Testis (tissue), 3 donors: ENCODE results near the gene HGS. TPM values are rescaled to one million over a fixed set of nuclear protein-coding genes. Genes with fewer than 3 reads are reported as not detected.
"Not testable (repeated sequence)": the region's sequence is repeated elsewhere in the genome, so short reads cannot be mapped to it uniquely, and the experiment has no call there.

Source experiments
- DNase-seq: peaks from one replicate; pipeline ENCODE4 v3.0.0-alpha.2; 2019
- H3K27ac ChIP-seq, 2 donors: fragments of 200-600 bp; sonication (generic); one replicate each; pipeline ENCODE4 v1.5.1; 2019
- H3K27me3 ChIP-seq: fragments of 200-600 bp; sonication (generic); one replicate; pipeline ENCODE4 v1.5.1; 2019
- H3K36me3 ChIP-seq: fragments of 200-600 bp; sonication (generic); one replicate; pipeline ENCODE4 v1.5.1; 2017; ENCODE audit warnings: low read depth; ENCODE audit errors: missing control alignments
- H3K4me1 ChIP-seq: fragments of 200-600 bp; sonication (generic); one replicate; pipeline ENCODE4 v1.5.1; 2019
- H3K4me3 ChIP-seq, 2 donors: fragments of 200-600 bp; sonication (generic); one replicate each; pipeline ENCODE4 v1.5.1; 2017 to 2019
- H3K9me3 ChIP-seq: fragments of 200-600 bp; sonication (generic); one replicate; pipeline ENCODE4 v1.5.1; 2017
- CTCF ChIP-seq, 3 experiments: fragments of 450-650 bp in 2 of 3; fragments of 200-600 bp in 1 of 3; sonication (generic) in 1 of 3; IDR thresholded peaks; one replicate each; pipeline ENCODE4 v1.5.1; 2016 to 2019; ENCODE audit warnings: antibody characterized with exemption in 3 of 3, mild to moderate bottlenecking in 2 of 3, moderate library complexity in 1 of 3
- POLR2A ChIP-seq: fragments of 450-650 bp; IDR thresholded peaks from one replicate; pipeline ENCODE4 v1.6.1; 2017; ENCODE audit warnings: antibody characterized with exemption, mild to moderate bottlenecking, moderate library complexity
- WGBS, 2 donors: methylation state at CpG; one replicate each; pipeline ENCODE4 v1.1.5; 2018; 5-methylcytosine and 5-hydroxymethylcytosine counted together
- intact Hi-C: fragments of 100-400 bp; cut with DNase I; formaldehyde crosslinking; loops from one replicate; pipeline ENCODE4 v1.15.1; 2023; ENCODE audit warnings: low total_unique reads
- polyA plus RNA-seq: library from polyadenylated mRNA; stranded (reverse); fragments of 350-450 nt; fragmentation: Illumina TruSeq; extraction: RNeasy Lipid Tissue Mini Kit (QIAGEN cat#74804); gene quantifications from one replicate; pipeline ENCODE4 v1.2.3, GENCODE V29; 2014; ENCODE audit warnings: low read depth, low replicate concordance; ENCODE audit not compliant: insufficient read depth
- total RNA-seq, 2 donors: library from RNA; depleted of rRNA; stranded (reverse); fragments of >200 nt; gene quantifications; one replicate each; pipeline ENCODE4 v1.2.3, GENCODE V29; 2016

The HGS gene
- total and polyA plus RNA-seq, 3 donors from 2014 or later: 154 to 182 (median 160) TPM

GRCh38 chr17:81673561-81674258 lies 10.1 kb upstream of the HGS start:
- no peaks in the 10 kb centered on the region for H3K4me1 ChIP-seq
- H3K4me3 ChIP-seq: no peak overlapping the region
- no peaks in the 10 kb centered on the region for H3K9me3 ChIP-seq
- H3K27ac ChIP-seq: no peak overlapping the region
- no peaks in the 10 kb centered on the region for H3K36me3 ChIP-seq
- TF ChIP-seq CTCF (IDR thresholded peaks at IDR 0.05) (no peak), POLR2A (no peak)
- no peak for DNase-seq
- no peaks in the 10 kb centered on the region for H3K27me3 ChIP-seq
- intact Hi-C loops: no loop called here
- WGBS, 2 donors: 79 to 81% methylated on average over 18 of the region's 18 CpGs

- 48 to 53% methylated on average over 15 to 18 of the region's 18 CpGs for WGBS, 2 donors
- peak; percentile 43 for DNase-seq
- H3K4me3 ChIP-seq, H3K27me3 ChIP-seq, intact Hi-C loops, H3K4me1 ChIP-seq, H3K36me3 ChIP-seq, H3K27ac ChIP-seq, H3K9me3 ChIP-seq: not testable (repeated sequence)
- TF ChIP-seq CTCF (IDR thresholded peaks at IDR 0.05): peak; percentile 15 to 60 (median 51)
Observed at GRCh38 chr17:81675515-81676221, 8.1 kb upstream of the HGS start.

- WGBS, 2 donors: 90 to 91% methylated on average over 9 to 17 of the region's 17 CpGs
- TF ChIP-seq CTCF (IDR thresholded peaks at IDR 0.05): no peak
- Histone ChIP-seq H3K4me1 (peaks cover 4% of the 10 kb centered on the region), H3K27me3 (no peaks in the 10 kb centered on the region), H3K36me3 (no peaks in the 10 kb centered on the region), H3K9me3 (no peaks in the 10 kb centered on the region), H3K27ac (no peak overlapping the region), H3K4me3 (no peak overlapping the region)
- intact Hi-C loops: no loop called here
- no peak for DNase-seq
Observed at GRCh38 chr17:81676906-81677305, 6.9 kb upstream of the HGS start.

- H3K36me3 ChIP-seq: no peaks in the 10 kb centered on the region
- no peaks in the 10 kb centered on the region for H3K9me3 ChIP-seq
- no peak overlapping the region for H3K4me3 ChIP-seq
- TF ChIP-seq POLR2A (no peak), CTCF (IDR thresholded peaks at IDR 0.05) (no peak)
- WGBS, 2 donors: 73 to 84% methylated on average over 11 of the region's 11 CpGs
- peaks cover 23% of the 10 kb centered on the region for H3K4me1 ChIP-seq
- H3K27ac ChIP-seq: no peak overlapping the region
- intact Hi-C loops: no loop called here
- no peaks in the 10 kb centered on the region for H3K27me3 ChIP-seq
- DNase-seq: no peak
Observed at GRCh38 chr17:81680150-81680549, 3.7 kb upstream of the HGS start.
